Colonic mucosa (tissue), 4 donors: ENCODE measurements around the gene MXRA5. TPM values are rescaled to one million over a fixed set of nuclear protein-coding genes. Genes with fewer than 3 reads are reported as not detected.
"Not testable (repeated sequence)": the region's sequence is repeated elsewhere in the genome, so short reads cannot be mapped to it uniquely, and the experiment has no call there.

ENCODE experiments used
- DNase-seq: peaks from one replicate; pipeline ENCODE4 v3.0.0-alpha.2; 2020
- H3K27ac ChIP-seq: fragments of 200-600 bp; one replicate; pipeline ENCODE4 v1.8.0; 2021
- H3K27me3 ChIP-seq: fragments of 200-600 bp; one replicate; pipeline ENCODE4 v1.8.0; 2021
- H3K36me3 ChIP-seq: fragments of 200-600 bp; one replicate; pipeline ENCODE4 v1.8.0; 2021
- H3K4me1 ChIP-seq: fragments of 200-600 bp; one replicate; pipeline ENCODE4 v1.8.0; 2021; ENCODE audit warnings: mild to moderate bottlenecking
- H3K4me3 ChIP-seq: fragments of 200-600 bp; one replicate; pipeline ENCODE4 v1.8.0; 2021
- H3K9ac ChIP-seq, 2 donors: one replicate each; pipeline ENCODE4 v1.7.0; 2013; ENCODE audit warnings: control low read depth in 2 of 2, low read depth in 2 of 2, low read length in 2 of 2
- H3K9me3 ChIP-seq: fragments of 200-600 bp; one replicate; pipeline ENCODE4 v1.8.0; 2021
- intact Hi-C: fragments of 100-400 bp; cut with DNase I; formaldehyde crosslinking; loops from one replicate; pipeline ENCODE4 v1.14.1; 2022
- total RNA-seq, 2 donors: library from RNA; stranded (reverse); fragmentation: NEBNext Ultra II Directional in 1 of 2; extraction: Animal tissue kit (Norgen Biotek cat#: 25700) in 1 of 2; gene quantifications; one replicate each; pipeline ENCODE4 v1.2.1, GENCODE V29; 2021
- TF ChIP-seq, protein P1 (sequence below): fragments of 200-600 bp; IDR thresholded peaks from one replicate; pipeline ENCODE4 v1.8.0; 2022; ENCODE audit warnings: antibody characterized with exemption, mild to moderate bottlenecking
- donor health status: healthy.
- donor health status: DM: no; HTN: no; CAD: no.
- donor health status: DM: no; HTN: no; CAD: no.

Gene MXRA5
- total RNA-seq, 2 donors from 2014 or later: 2.4 to 6.6 TPM

DNA sequence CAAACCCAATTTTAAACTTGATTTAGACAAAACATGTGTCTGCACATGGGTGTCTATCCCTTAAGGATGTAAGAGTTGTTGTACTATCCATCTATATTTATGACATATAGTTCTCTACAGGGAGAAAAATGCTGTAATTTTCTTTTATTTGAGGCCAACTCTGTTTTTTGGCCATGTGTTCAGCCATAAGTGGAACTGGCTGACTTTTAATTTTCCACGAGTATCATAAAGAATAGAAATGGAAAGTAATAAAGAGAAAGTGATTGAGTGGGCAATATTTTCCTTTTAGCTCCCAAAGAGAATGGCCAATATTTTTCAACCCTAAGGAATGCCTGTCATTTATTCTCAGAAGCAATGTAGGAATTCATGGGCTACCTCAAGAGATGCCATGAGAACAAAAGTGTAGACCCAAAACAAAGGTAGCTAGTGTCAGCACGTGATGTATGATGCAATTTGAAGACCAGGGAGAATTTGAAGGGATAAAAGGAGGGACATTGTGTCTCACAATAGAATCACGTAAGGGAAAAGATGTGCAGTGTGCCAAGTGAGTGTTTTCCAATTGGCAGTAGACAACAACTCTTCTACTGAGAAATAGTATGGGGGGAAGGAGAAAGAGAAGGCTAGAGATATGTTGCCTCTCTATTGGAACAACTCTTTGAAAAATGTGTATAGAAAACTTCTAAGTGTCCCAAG lies 27.8 kb upstream of the MXRA5 start:
- Histone ChIP-seq H3K27me3 (no peaks in the 10 kb centered on the region), H3K4me1 (no peaks in the 10 kb centered on the region), H3K27ac (no peak overlapping the region), H3K36me3 (no peaks in the 10 kb centered on the region), H3K9me3 (no peaks in the 10 kb centered on the region), H3K9ac (no peak overlapping the region), H3K4me3 (no peak overlapping the region)
- intact Hi-C loops: no loop called here
- no peak for DNase-seq
- TF ChIP-seq, protein P1, sequence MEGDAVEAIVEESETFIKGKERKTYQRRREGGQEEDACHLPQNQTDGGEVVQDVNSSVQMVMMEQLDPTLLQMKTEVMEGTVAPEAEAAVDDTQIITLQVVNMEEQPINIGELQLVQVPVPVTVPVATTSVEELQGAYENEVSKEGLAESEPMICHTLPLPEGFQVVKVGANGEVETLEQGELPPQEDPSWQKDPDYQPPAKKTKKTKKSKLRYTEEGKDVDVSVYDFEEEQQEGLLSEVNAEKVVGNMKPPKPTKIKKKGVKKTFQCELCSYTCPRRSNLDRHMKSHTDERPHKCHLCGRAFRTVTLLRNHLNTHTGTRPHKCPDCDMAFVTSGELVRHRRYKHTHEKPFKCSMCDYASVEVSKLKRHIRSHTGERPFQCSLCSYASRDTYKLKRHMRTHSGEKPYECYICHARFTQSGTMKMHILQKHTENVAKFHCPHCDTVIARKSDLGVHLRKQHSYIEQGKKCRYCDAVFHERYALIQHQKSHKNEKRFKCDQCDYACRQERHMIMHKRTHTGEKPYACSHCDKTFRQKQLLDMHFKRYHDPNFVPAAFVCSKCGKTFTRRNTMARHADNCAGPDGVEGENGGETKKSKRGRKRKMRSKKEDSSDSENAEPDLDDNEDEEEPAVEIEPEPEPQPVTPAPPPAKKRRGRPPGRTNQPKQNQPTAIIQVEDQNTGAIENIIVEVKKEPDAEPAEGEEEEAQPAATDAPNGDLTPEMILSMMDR: no peak

DNA sequence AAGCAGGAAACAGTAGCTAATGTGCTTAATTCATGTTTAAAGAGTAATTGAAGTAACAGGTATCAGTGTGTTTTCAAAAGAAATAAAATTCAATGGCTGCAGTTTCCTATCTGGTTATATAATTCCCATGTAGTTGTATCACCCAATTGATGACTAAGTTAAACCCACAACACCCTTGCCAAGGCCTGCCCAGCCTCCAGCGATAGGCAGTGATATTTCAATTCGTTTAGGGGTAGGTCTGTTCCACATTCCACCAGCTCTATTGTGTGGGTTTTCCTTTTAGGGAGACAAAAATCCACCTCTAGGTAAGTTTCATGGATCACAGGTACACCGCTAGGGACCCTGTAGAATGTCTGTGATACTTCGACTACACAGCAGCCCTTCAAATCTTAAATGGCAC lies 24.7 kb upstream of the MXRA5 start:
- Histone ChIP-seq H3K4me3 (no peak overlapping the region), H3K9me3 (no peaks in the 10 kb centered on the region), H3K27ac (no peak overlapping the region), H3K9ac (no peak overlapping the region), H3K36me3 (no peaks in the 10 kb centered on the region), H3K27me3 (no peaks in the 10 kb centered on the region), H3K4me1 (no peaks in the 10 kb centered on the region)
- intact Hi-C loops: no loop called here
- DNase-seq: no peak
- TF ChIP-seq, protein P1: no peak

- TF ChIP-seq, protein P1: no peak
- no peak overlapping the region for H3K27ac ChIP-seq
- H3K4me3 ChIP-seq: no peak overlapping the region
- no peak overlapping the region for H3K9ac ChIP-seq
- no peaks in the 10 kb centered on the region for H3K9me3 ChIP-seq
- intact Hi-C loops: no loop called here
- H3K27me3 ChIP-seq: no peaks in the 10 kb centered on the region
- DNase-seq: no peak
- no peaks in the 10 kb centered on the region for H3K4me1 ChIP-seq
- H3K36me3 ChIP-seq: no peaks in the 10 kb centered on the region
Observed at GRCh38 chrX:3370656-3371055, 24.2 kb upstream of the MXRA5 start.

GRCh38 chrX:3362956-3363355 lies 16.5 kb upstream of the MXRA5 start:
- H3K4me1 ChIP-seq: no peaks in the 10 kb centered on the region
- H3K27me3 ChIP-seq: no peaks in the 10 kb centered on the region
- no peak overlapping the region for H3K9ac ChIP-seq
- H3K9me3 ChIP-seq: no peaks in the 10 kb centered on the region
- H3K27ac ChIP-seq: no peak overlapping the region
- no peaks in the 10 kb centered on the region for H3K36me3 ChIP-seq
- intact Hi-C loops: no loop called here
- TF ChIP-seq, protein P1: no peak
- H3K4me3 ChIP-seq: no peak overlapping the region
- no peak for DNase-seq

DNA sequence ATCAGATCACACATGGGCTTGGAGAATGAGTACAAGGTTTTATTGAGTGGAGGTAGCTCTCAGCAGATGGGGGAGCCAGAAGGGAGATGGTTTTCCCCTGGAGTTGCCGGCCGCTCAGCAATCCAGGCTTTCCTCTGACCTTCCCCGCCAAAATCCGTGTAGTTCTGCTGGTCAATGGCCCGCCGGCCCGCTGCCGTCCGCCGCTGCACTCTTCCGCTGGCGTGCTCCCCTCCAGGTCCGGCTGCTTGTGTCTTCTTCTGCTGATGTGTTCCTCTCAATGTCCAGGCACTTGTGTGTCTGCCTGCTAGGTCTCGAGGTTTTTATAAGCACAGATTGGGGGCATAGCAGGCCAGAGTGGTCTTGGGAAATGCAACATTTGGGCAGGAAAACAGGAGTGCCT lies 14.4 kb upstream of the MXRA5 start:
- Histone ChIP-seq H3K27me3 (no peaks in the 10 kb centered on the region), H3K4me1 (no peaks in the 10 kb centered on the region), H3K27ac (no peak overlapping the region), H3K4me3 (no peak overlapping the region), H3K36me3 (no peaks in the 10 kb centered on the region), H3K9ac (no peak overlapping the region), H3K9me3 (no peaks in the 10 kb centered on the region)
- intact Hi-C loops: no loop called here
- no peak for DNase-seq
- TF ChIP-seq, protein P1: no peak

DNA sequence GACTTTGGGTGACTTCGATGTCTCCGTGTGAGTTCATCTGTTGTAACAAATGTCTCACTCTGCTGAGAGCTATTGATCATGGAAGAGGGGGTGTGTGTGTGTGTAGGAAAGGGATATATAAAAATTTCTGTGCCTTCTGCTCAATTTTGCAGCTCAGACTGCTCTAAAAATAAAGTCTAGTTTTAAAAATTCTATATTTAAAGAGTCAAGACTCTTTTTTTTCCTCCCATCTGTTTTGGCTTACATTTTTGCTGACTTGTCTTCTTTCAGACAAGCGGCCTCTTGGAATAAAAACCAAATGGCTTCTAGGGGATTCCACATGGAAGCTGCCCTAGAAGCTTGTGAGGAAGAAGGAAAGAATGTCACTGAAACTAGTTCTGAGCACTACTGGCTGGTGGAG lies 6.3 kb upstream of the MXRA5 start:
- H3K27ac ChIP-seq, H3K9ac ChIP-seq, H3K4me1 ChIP-seq, H3K4me3 ChIP-seq, intact Hi-C loops, H3K9me3 ChIP-seq, H3K36me3 ChIP-seq, H3K27me3 ChIP-seq, DNase-seq: not testable (repeated sequence)
